Germinal center (tissue), 1 donor: Measurements from ENCODE around the gene FBXW2.
"Not testable (repeated sequence)": the region's sequence is repeated elsewhere in the genome, so short reads cannot be mapped to it uniquely, and the experiment has no call there.

Source experiments
- DNase-seq: peaks from one replicate; pipeline ENCODE4 v3.0.0; 2012; ENCODE audit warnings: mixed read lengths, low spot score

FBXW2 gene, protein sequence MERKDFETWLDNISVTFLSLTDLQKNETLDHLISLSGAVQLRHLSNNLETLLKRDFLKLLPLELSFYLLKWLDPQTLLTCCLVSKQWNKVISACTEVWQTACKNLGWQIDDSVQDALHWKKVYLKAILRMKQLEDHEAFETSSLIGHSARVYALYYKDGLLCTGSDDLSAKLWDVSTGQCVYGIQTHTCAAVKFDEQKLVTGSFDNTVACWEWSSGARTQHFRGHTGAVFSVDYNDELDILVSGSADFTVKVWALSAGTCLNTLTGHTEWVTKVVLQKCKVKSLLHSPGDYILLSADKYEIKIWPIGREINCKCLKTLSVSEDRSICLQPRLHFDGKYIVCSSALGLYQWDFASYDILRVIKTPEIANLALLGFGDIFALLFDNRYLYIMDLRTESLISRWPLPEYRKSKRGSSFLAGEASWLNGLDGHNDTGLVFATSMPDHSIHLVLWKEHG

DNA sequence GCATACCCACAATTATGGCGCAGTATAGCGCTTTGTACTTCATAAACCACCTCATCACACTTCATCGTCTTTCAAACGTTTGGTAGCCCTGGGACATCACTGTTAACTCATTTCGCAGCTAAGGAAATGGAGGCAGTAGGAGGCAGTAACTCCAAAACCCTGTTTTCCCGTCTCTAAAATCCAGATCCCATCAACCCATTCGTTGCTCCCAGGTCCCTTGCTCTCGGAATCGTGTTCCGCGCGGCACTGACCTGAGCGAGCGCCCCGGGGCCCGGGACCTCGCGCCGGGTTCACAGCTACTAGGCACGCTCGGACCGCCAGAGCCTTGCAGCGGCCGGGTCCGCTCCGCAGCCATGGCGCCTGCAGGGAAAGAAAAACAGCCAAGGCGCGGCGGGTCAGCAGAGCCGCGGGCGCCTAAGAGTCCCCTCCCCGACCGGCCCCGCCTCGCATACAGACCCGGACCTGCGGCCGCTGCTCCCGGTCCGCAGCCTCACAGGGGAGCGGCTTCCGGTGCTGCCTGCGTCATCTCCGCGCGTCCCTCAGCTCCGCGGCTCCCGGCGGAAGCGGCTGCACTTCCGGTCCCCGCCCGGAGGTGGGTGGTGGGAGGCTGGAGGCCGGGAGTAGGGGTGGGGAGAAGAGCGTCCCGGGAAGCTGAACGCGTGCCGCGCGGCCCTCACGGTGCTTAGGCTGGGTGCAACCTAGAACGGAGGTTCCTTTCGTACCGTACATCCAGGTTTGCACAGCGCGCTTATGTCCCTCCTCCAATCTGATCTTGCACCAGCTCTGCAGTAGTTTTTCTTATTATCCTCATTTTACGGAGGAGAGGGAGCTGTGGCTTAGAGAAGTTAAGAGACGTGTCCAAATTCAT, at the start of gene FBXW2:
Gene FBXW2, minus strand, starts transcription at position 519 of the 868 bp plus-strand sequence. CDS start 5,158 bp downstream, outside the sequence.
- DNase-seq = peak; percentile 88

DNA sequence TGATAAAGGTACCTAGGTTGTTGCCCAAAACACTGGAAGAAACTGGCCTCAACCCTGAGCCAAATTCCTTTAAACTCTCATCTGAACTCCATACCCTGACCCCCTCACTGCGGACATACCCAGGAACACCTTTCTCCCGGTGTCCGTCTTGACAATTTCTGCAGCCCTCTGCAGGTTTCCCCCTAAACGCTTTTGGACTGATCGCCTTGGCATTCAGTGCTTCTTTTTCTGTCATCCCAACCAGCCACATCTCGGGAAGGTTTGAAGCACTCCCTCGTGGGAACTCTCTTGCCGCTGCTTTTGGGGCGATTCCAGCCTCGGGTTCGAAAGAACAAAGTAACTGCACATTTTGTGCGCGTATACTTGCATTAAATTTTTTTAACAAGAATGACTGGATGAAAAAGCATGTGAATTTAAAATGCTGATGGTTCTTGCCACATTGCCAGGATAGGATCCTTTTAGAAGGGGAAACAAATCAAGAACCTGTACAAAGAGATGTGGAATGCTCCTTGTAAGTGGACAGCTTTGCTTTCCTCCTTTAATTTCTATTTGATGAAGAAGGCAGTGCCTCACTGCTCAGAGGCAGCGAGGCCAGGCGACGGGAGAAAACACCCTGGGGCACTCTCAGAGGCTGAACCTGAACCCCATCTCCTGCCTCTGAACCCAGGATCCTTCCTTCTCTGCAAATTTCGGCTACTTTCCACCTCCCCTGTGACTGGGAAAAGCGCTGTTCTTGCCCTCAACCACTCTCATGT, 48.9 kb upstream of the FBXW2 start:
- DNase-seq = no peak

DNA sequence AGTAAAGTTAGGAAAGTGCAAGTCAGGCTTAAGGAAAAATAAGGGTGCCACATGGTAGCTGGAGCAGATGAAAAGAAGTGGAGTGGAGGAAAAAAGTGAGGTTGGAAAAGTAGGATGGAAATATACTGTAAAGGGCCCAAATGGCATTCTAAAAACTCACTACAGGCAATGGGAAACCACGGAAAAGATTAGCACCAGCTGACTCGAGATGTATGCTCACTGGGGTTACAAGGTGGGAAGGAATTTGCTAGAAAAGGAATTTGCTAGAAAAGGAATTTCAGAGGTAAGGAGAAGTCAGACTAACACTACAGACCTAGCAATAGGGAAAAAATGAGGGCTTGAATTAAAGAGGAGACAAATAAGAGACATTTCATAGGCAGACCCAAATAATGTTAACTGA, 45.9 kb upstream of the FBXW2 start:
- DNase-seq = no peak

DNA sequence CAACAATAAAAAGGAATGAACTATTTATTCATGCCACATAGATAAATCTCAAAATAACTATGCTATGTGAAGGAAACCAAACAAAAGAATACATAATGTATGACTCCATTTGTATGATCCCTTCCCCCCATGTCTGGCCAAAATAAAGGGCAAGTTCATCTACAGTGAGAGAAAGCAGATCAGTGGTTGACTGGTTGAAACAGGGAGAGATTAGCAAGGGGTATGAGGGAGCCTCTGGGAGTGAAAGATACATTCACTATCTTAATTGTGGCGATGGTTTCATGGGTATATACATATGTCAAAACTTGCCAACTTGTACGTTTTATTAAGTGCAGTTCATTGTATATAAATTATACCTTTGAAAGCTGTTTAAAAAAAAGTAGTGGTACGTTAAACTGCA, 44.7 kb upstream of the FBXW2 start:
- DNase-seq = no peak

DNA sequence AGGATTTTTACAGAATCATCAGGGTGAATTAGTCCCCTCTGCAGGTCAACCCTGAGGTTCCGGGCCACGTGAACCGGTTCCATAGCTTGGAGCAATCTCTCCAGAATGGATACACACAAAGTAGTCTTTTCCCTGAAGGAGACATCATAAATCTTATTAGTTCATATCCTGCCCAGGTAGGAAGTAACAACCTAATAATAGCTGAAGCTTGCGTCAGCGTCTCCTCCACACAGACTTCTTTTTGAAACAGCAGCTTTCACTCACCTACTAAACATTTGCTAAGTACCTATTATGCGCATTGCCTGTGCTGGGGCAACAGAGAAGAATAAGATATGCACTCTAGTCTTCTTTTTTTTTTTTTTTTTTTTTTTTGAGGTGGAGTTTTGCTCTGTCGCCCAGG, 40.1 kb upstream of the FBXW2 start:
- DNase-seq = no peak

DNA sequence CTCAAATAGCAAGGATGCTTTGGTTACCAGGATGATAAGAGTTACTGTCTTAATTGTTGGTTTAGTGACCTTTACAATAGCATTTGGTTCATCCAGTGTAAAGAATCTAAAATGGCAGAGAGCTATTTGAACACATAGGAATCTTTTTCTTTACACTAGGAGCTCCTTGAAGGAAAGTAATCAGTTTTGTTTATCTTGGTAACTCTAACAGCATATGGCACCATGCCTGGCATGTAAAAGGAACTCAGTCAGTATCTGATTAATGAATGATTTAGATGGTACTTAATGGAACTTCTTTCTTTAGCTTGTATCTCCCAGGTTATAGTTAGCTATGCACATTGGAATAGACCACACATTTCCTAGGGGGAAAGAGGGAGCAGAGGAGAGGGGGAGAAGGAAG, 39.6 kb upstream of the FBXW2 start:
- DNase-seq = no peak

DNA sequence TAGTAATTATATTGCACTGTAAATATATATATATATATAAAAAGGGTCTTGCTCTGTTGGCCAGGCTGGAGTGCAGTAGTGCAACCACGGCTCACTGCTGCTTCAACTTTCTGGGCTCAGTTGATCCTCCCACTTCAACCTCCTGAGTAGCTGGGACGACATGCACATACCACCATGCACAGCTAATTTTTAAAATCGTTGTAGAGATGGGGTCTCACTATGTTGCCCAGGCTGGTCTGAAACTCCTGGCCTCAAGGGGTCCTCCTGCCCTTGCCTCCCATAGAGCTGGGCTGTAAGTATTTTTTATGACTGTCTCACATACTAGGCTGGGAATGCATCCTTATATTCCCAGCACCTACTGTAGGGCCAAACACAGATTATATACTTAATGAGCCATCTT, 37.6 kb upstream of the FBXW2 start:
- DNase-seq = no peak

DNA sequence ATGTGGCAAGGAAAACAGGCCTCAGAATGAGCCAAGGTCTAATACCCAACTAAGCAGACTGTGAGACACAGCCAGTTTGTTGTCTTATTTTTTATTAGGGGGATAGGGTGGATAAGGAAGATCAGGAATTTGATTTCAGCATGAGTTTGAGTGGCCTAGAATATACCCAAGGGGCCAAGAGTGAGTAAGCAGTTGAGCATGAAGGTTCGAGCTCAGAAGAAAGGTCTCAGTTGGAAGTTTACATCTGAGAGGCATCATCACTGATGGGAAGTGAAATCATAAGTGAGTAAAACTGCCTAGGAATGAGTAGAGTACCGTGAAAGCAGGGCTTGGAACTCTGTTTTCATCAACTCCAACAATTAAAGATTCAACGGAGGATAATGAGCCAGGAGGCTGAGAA, 36.9 kb upstream of the FBXW2 start:
- no peak for DNase-seq

DNA sequence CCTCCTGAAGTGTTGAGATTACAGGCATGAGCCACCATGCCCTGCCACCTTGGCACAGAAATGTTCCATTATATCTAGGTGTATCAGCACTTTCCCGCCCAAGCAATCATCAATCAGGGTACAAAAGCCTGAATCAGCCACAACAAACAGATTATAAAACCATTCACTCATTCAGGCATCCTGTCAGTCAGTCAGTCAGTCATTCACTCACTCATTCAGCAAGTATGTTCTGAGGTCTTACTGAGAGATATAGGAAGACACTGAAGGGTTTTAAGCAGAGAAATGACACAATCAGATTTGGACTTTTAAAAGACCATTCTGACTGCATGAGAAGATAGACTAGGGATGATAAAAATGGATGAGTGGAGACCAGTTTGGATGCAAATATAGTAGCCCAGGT, 36.4 kb upstream of the FBXW2 start:
- no peak for DNase-seq

DNA sequence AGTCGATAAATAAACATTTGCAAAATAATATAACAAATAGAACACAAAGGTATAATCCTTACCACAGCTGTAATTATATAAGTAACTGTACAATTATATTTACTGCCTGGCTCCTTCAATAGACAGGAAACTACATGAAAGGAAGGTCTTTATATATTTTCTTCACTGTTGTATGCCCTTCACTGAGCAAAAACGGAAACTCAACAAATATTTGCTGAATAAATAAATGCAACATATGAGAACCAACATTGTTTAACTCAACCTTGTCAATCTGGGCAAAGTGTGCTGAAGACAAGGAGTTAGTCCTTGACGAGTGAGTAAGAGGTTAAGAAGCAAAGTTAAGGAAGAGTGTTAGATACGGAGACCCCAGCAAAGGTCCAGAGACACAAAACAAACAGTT, 26.9 kb upstream of the FBXW2 start:
- no peak for DNase-seq

DNA sequence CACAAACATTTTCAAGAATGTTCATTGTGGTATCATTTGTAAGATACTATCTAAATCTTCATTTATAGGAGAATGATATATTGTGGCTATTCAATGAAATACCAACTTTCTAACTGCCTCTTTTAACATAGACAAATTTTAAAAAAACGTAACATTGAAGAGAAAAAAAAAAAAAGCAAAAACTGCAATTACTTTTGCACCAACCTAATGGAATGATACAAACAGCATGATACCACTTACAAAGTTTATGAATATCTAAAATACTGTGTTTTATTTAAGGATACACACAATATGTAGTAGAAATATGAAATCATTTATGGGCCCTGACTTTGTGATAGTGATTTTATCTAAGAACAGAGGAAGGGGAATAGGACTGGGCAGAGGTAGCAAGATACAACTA, 25.4 kb upstream of the FBXW2 start:
- no peak for DNase-seq

DNA sequence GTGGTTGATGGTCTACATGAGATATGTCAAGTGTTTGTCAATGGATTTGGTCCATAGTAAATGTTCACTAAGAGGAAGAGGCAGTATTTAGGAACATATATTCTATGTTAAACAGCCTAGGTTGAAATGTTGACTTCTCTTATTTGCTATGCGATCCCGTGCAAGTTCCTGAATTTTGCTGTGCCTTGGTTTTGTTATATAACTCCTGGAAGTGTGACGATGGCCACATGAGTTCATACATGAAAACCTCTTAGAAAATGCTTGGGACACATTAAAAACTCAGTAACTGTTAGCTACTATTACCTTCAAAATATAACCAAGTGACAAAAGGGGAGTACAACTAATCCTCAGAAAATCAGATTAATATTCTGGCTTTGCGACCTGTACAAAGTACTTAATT, 21.9 kb upstream of the FBXW2 start:
- DNase-seq = no peak

DNA sequence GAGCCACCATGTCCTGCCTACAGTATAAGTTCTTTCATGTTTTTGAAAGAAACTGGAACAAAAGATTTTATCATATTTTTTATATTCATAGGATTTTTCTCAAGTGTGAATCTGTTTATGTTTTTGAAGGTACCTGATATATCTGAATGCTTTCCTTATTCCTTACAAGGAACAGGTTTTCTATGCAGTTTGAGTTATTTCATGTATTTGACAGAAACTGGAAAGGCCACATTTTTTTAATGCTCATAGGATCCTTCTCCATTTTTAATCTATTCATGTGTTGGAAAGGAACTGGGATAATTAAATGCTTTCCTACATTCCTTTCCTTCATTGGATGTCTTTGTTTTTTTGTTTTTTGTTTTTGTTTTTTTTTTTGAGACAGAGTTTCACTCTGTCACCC, 15.7 kb upstream of the FBXW2 start:
- DNase-seq = no peak

DNA sequence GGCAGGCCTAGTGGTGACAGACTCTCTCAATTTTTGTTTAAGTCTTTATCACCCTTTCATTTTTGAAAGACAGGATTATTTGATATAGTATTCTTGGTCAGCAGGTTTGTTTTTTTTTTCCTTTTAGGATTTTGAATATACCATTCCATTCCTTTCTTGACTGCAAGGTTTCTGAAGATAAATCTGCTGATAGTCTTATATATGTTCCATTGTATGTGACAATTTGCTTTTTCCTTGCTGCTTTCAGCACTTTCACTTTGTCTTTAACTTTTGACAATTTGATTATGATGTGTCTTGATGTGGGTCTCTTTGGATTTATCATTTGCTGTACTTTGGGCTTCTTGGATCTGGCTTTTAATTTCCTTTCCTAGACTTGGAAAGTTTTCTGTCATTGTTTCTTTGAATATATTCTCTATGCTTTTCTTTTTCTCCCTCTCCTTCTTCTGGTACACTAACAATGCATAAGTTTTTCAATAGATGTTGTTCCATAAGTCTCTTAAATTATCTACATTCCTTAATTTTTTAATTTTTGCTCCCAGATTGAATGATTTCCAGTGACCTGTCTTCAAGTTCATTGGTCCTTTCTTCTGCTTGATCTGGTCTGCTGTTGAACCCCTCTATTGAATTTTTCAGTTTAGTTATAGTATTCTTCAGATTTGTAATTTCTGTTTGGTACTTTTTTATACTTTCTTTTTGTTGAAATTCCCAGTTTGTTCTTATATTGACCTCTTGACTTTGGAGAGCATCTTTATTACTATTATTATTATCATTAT, 14.6 kb upstream of the FBXW2 start:
- no peak for DNase-seq

DNA sequence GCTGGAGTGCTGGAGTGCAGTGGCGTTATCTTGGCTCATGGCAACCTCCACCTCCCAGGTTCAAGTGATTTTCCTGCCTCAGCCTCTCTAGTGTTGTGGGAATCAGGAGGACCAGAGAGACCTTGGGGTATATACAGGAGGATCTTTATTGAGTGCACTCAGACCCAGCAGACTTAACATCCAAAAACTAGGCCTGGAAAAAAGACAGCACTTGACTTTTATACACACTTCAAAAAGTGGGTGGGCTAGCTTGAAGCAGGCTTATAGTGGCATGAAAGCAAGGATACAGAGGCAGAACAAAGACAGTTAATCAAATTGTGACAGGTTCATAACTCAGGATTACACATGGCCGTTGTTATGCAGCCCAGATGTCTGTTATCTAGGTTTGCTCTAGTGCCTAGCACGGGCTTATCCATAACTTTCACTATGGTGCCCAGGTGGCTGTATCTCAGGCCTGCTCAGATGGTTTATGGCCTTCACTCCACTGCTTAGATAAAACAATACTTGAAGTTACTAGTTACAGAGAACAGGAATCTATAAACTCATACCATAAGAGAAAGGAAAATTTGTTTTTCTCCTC, 11.7 kb upstream of the FBXW2 start:
- DNase-seq = not testable (repeated sequence)

DNA sequence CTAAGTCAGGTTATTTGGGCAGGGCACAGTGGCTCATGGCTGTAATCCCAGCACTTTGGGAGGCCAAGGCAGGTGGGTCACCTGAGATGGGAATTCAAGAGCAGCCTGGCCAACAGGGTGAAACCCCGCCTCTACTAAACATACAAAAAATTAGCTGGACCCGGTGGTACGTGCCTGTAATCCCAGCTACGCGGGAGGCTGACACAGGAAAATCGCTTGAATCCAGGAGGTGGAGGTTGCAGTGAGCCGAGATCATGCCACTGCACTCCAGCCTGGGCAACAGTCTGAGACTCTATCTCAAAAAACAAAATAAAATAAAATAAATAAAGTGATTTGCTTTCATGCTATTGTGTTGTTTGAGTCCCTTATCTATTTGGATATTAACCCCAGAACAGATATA, 8.2 kb upstream of the FBXW2 start:
- no peak for DNase-seq

DNA sequence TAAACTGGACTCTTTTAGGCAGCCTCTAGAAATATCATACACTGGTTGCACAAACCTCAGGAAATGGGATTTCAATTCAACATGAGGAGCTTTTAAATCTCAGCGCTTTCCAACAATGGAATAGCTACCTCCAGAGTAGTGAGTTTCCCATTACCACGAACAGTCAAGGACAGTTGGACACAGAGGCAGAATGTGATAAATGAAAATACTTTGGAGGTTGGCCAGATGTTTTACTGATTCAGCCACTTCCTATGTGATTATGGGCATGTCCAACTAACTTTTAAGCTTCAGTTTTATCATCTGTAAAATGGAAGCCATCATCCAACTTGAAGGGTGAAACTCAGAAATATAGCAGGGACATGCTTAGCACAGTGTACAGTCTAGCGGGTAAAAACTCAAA, 2.1 kb downstream of the FBXW2 start:
- no peak for DNase-seq

DNA sequence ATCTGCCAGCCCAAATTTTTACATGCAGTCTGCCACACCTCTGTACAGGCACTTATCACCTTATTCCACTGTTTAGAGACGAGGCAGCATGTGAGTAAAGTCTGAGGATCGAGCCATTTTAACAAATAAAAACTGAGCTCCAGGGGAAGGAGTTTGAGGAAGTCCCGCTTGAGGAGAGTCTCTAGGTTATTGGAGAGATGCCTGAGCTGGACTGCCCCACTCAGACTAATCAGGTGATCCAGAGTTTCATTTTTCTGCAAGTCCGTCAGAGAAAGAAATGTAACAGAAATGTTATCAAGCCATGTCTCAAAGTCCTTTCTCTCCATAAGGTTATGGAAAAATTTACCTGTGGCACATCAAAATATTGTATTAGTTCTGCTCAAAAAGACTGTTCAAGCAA, 5.3 kb downstream of the FBXW2 start:
- DNase-seq = no peak

DNA sequence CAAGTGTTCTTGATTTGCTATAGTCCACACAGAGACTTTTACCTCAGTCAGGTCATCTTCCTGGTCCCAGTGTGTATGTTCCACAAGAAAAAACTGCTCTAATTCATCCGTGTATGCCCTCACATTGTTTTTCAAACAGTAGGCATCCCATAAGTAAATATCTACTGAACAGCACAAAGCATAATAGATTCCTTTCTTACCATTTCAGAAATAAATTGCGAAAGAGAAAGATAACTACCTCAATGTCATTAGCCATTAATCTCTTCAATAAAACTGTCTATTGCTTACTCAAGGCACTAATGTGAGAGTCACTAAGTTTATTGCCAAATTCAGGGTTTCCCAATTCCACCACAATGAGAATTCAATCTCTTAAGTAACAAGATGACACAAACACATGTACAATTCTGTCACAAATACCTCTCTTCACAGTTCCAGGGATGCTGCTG, 9.6 kb downstream of the FBXW2 start:
- no peak for DNase-seq

DNA sequence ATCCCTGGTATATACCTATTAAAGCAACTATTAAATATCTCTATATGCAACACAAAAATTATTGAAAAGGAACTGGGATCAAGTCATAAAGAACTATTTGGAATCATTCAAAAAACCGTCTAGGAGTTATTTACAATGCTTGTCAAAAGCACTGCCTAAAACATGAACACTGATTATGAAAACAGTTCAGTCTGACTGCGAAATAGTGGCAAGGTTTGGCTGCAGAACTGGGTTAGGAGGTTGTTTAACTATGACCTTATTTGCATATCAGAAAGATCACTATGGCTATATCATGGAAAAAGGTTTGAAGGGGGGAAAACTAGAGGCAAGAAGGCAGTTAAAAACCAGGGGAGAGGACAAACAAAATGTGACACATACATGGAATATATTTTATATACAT, 12.0 kb downstream of the FBXW2 start:
- DNase-seq = no peak

DNA sequence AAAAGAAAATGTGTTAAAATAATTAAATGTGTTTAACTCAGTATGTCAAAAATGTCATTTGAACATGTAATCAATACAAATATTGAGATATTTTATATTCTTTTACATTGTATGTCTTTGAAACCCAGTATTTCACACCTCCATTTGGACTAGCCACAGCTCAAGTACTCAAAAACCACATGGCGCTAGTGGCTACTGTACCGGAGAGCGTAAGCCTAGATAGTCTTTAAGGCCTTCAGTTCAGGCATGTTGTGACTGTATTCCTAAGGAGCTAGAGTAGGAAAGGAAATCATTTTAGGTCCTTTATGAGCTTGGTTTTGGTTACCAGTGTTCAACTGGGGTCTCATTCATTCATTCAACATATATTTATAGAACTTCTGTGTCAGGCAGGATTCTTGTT, 12.8 kb downstream of the FBXW2 start:
- no peak for DNase-seq
